H1 (cell line): ENCODE results near the gene ITGA3. TPM values are rescaled to one million over a fixed set of nuclear protein-coding genes. Genes with fewer than 3 reads are reported as not detected.

Experiments used
- CTCF ChIA-PET: fragments of 300-600 bp; sonication (Branson Sonifier 250); formaldehyde crosslinking; loops from one replicate; lab custom pipeline; 2021; ENCODE audit not compliant: partially characterized antibody; lab: Charles Lee
- POLR2A ChIA-PET: fragments of 300-600 bp; sonication (Branson Sonifier 250); formaldehyde crosslinking; loops from one replicate; lab custom pipeline; 2021; ENCODE audit warnings: inconsistent platforms; ENCODE audit not compliant: partially characterized antibody; lab: Charles Lee
- DNase-seq, 2 experiments: peaks; one replicate each; pipeline versions ENCODE4 v3.0.0 to v3.0.0-alpha.2; 2010 to 2022; ENCODE audit warnings: low spot score in 2 of 2, low read depth in 1 of 2, mixed read lengths in 1 of 2
- FAIRE-seq: peaks from 2 replicates; lab custom pipeline; 2011; peaks lifted over from hg19 to GRCh38; lab: Jason Lieb, UNC
- H2AFZ ChIP-seq: 2 replicates; pipeline ENCODE4 v1.8.1; 2012; ENCODE audit warnings: low read length, inconsistent platforms
- H2AK5ac ChIP-seq: 2 replicates; pipeline ENCODE4 v1.6.1; 2013; ENCODE audit warnings: low read depth, low read length
- H2BK120ac ChIP-seq: replicated peaks from 2 replicates; pipeline ENCODE3; 2013; ENCODE audit warnings: low read depth, low read length, inconsistent platforms
- H2BK12ac ChIP-seq: 2 replicates; pipeline ENCODE4 v1.6.1; 2013; ENCODE audit warnings: low read depth, low read length
- H2BK15ac ChIP-seq: 2 replicates; pipeline ENCODE4 v1.6.1; 2013; ENCODE audit warnings: low read length
- H2BK20ac ChIP-seq: 2 replicates; pipeline ENCODE4 v1.6.1; 2013; ENCODE audit warnings: low read length
- H2BK5ac ChIP-seq: 2 replicates; pipeline ENCODE4 v1.6.1; 2013; ENCODE audit warnings: low read depth, low read length
- H3K14ac ChIP-seq: 2 replicates; pipeline ENCODE4 v1.6.1; 2013; ENCODE audit warnings: inconsistent platforms; ENCODE audit not compliant: insufficient read length
- H3K18ac ChIP-seq: 2 replicates; pipeline ENCODE4 v1.6.1; 2013; ENCODE audit warnings: low read length; ENCODE audit errors: extremely low read depth
- H3K23ac ChIP-seq: 2 replicates; pipeline ENCODE4 v1.6.1; 2013; ENCODE audit warnings: inconsistent platforms; ENCODE audit not compliant: insufficient read length
- H3K23me2 ChIP-seq: 2 replicates; pipeline ENCODE4 v1.6.1; 2013; ENCODE audit warnings: low read depth, low read length
- H3K27ac ChIP-seq: 2 replicates; pipeline ENCODE4 v1.6.1; 2011; ENCODE audit warnings: low read depth, low read length, inconsistent platforms
- H3K27me3 ChIP-seq, 4 experiments: replicated peaks in 1 of 4; 1 replicate in 1 of 4; 2 replicates in 3 of 4; pipeline versions ENCODE4 v1.6.1 to v1.8.1; 2011 to 2013; ENCODE audit warnings: low read length in 3 of 4, mild to moderate bottlenecking in 3 of 4, inconsistent platforms in 2 of 4, mixed read lengths in 2 of 4, moderate library complexity in 1 of 4; ENCODE audit not compliant: control insufficient read depth in 3 of 4, insufficient read depth in 3 of 4; ENCODE audit errors: extremely low read depth in 1 of 4
- H3K36me3 ChIP-seq, 4 experiments: 2 replicates each; pipeline versions ENCODE4 v1.6.1 to v1.8.1; 2011 to 2013; ENCODE audit warnings: mild to moderate bottlenecking in 4 of 4, low read length in 3 of 4, moderate library complexity in 2 of 4, control low read depth in 1 of 4, inconsistent platforms in 1 of 4; ENCODE audit not compliant: insufficient read depth in 4 of 4, control insufficient read depth in 2 of 4
- H3K4ac ChIP-seq: replicated peaks from 2 replicates; pipeline ENCODE3; 2013; ENCODE audit warnings: low read length, low read depth, mixed read lengths, inconsistent platforms; ENCODE audit not compliant: insufficient read length
- H3K4me1 ChIP-seq, 4 experiments: replicated peaks in 1 of 4; 1 replicate in 1 of 4; 2 replicates in 3 of 4; pipeline versions ENCODE4 v1.6.1 to v1.8.1; 2011 to 2013; ENCODE audit warnings: low read length in 3 of 4, inconsistent platforms in 2 of 4, mixed read lengths in 1 of 4; ENCODE audit not compliant: insufficient read depth in 4 of 4, control insufficient read depth in 3 of 4
- H3K4me2 ChIP-seq, 2 experiments: 2 replicates each; pipeline versions ENCODE4 v1.6.1 to v1.8.1; 2011 to 2013; ENCODE audit warnings: low read depth in 2 of 2, low read length in 2 of 2, control low read depth in 1 of 2, inconsistent platforms in 1 of 2, mild to moderate bottlenecking in 1 of 2; ENCODE audit not compliant: insufficient read depth in 1 of 2
- H3K4me3 ChIP-seq, 4 experiments: fragments of 200-600, 300-600 bp in 1 of 4; sonication (generic), shearing (Covaris generic), sonication (Bioruptor Twin) in 1 of 4; 2 replicates each; pipeline versions ENCODE4 v1.5.1 to v1.8.1; 2011 to 2016; ENCODE audit warnings: low read length in 4 of 4, low read depth in 3 of 4, control low read depth in 2 of 4, inconsistent platforms in 2 of 4, mild to moderate bottlenecking in 2 of 4, mixed read lengths in 1 of 4, moderate library complexity in 1 of 4; ENCODE audit not compliant: insufficient read depth in 2 of 4; ENCODE audit errors: extremely low read depth in 1 of 4
- H3K56ac ChIP-seq: replicated peaks from 2 replicates; pipeline ENCODE3; 2013; ENCODE audit warnings: low read depth, mild to moderate bottlenecking, mixed read lengths, low read length, inconsistent platforms; ENCODE audit not compliant: insufficient read length
- H3K79me1 ChIP-seq: 2 replicates; pipeline ENCODE4 v1.6.1; 2013; ENCODE audit warnings: low read depth, low read length, control low read depth
- H3K79me2 ChIP-seq, 2 experiments: 2 replicates each; pipeline versions ENCODE4 v1.6.1 to v1.8.1; 2012 to 2013; ENCODE audit warnings: low read length in 2 of 2, mild to moderate bottlenecking in 2 of 2, inconsistent platforms in 1 of 2; ENCODE audit not compliant: insufficient read depth in 2 of 2, control insufficient read depth in 1 of 2
- H3K9ac ChIP-seq, 4 experiments: replicated peaks in 1 of 4; 1 replicate in 1 of 4; 2 replicates in 3 of 4; pipeline versions ENCODE4 v1.6.1 to v1.8.1; 2011 to 2013; ENCODE audit warnings: low read depth in 3 of 4, low read length in 3 of 4, control low read depth in 2 of 4, mild to moderate bottlenecking in 2 of 4, moderate library complexity in 2 of 4, inconsistent platforms in 1 of 4; ENCODE audit errors: extremely low read depth in 1 of 4
- H3K9me3 ChIP-seq, 2 experiments: 2 replicates each; pipeline versions ENCODE4 v1.6.1 to v1.8.1; 2012 to 2013; ENCODE audit warnings: mild to moderate bottlenecking in 2 of 2, moderate library complexity in 2 of 2, control low read depth in 1 of 2, inconsistent platforms in 1 of 2, low read depth in 1 of 2, low read length in 1 of 2, mixed read lengths in 1 of 2; ENCODE audit not compliant: insufficient read depth in 2 of 2
- H4K20me1 ChIP-seq, 2 experiments: replicated peaks in 1 of 2; 2 replicates each; pipeline versions ENCODE3 to v1.8.1; 2011 to 2013; ENCODE audit warnings: inconsistent platforms in 2 of 2, low read length in 2 of 2, mild to moderate bottlenecking in 1 of 2; ENCODE audit not compliant: insufficient read depth in 2 of 2, control insufficient read depth in 1 of 2
- H4K5ac ChIP-seq: 2 replicates; pipeline ENCODE4 v1.6.1; 2013; ENCODE audit warnings: low read length, low read depth, mixed read lengths, inconsistent platforms; ENCODE audit not compliant: insufficient read length
- H4K8ac ChIP-seq: 2 replicates; pipeline ENCODE4 v1.8.0; 2013; ENCODE audit warnings: mild to moderate bottlenecking, moderate library complexity, low read length, inconsistent platforms; ENCODE audit not compliant: insufficient read depth; ENCODE audit errors: extremely low read depth
- H4K91ac ChIP-seq: replicated peaks from 2 replicates; pipeline ENCODE3; 2013; ENCODE audit warnings: low read length, mixed read lengths, inconsistent platforms; ENCODE audit not compliant: insufficient read length
- ASH2L ChIP-seq: fragments of 200-600, 300-600 bp; sonication (generic); IDR thresholded peaks from one replicate; pipeline ENCODE4 v1.7.1; 2017; ENCODE audit warnings: low read length
- BACH1 ChIP-seq: IDR thresholded peaks from 2 replicates; pipeline ENCODE4 v1.6.1; 2012; ENCODE audit warnings: low read length, improper control_type of control experiment
- CHD2 ChIP-seq: IDR thresholded peaks from 2 replicates; pipeline ENCODE4 v1.6.1; 2012; ENCODE audit warnings: low read length, improper control_type of control experiment
- CTBP2 ChIP-seq: IDR thresholded peaks from 2 replicates; pipeline ENCODE4 v1.7.0; 2011; ENCODE audit warnings: borderline replicate concordance, mild to moderate bottlenecking, moderate library complexity, mixed read lengths, low read length; ENCODE audit not compliant: insufficient read depth, insufficient read length
- JUN ChIP-seq: IDR thresholded peaks from 2 replicates; pipeline ENCODE4 v1.6.1; 2011; ENCODE audit warnings: low read depth, mild to moderate bottlenecking, improper control_type of control experiment, low read length
- KDM5A ChIP-seq: fragments of 200-600 bp; IDR thresholded peaks from 2 replicates; pipeline ENCODE4 v1.7.1; 2012; ENCODE audit warnings: mild to moderate bottlenecking, low read length, inconsistent platforms, mixed read lengths
- RAD21 ChIP-seq, 2 experiments: IDR thresholded peaks in 1 of 2; conservative IDR thresholded peaks in 1 of 2; 2 replicates each; pipeline ENCODE4 v1.6.1; 2011; ENCODE audit warnings: low read depth in 2 of 2, low read length in 2 of 2, improper control_type of control experiment in 1 of 2, inconsistent platforms in 1 of 2, mild to moderate bottlenecking in 1 of 2, moderate library complexity in 1 of 2
- RFX5 ChIP-seq: IDR thresholded peaks from 2 replicates; pipeline ENCODE4 v1.6.1; 2011; ENCODE audit warnings: low read depth, low read length, improper control_type of control experiment, borderline replicate concordance
- RNF2 ChIP-seq: fragments of 200-900, 300-1000 bp; sonication (generic); IDR thresholded peaks from 2 replicates; pipeline ENCODE4 v1.7.1; 2016; ENCODE audit warnings: borderline replicate concordance, low read depth, mild to moderate bottlenecking, antibody characterized with exemption, low read length; ENCODE audit not compliant: poor library complexity, severe bottlenecking; ENCODE audit errors: missing control alignments
- SIX5 ChIP-seq: IDR thresholded peaks from 2 replicates; pipeline ENCODE4 v1.6.1; 2011; ENCODE audit warnings: mild to moderate bottlenecking, low read depth, low read length
- SP2 ChIP-seq: IDR thresholded peaks from 2 replicates; pipeline ENCODE4 v1.6.1; 2012; ENCODE audit warnings: mild to moderate bottlenecking, low read length, inconsistent platforms
- TAF7 ChIP-seq: optimal IDR thresholded peaks from 2 replicates; pipeline ENCODE3; 2011; ENCODE audit warnings: low read depth, mild to moderate bottlenecking, inconsistent platforms, low read length, moderate library complexity, borderline replicate concordance
- WGBS, 2 experiments: shearing (Covaris generic) in 1 of 2; methylation state at CpG; one replicate each; pipeline versions ENCODE4 v1.1.6 to v1.1.7; 2013 to 2015; ENCODE audit warnings: low lambda C conversion rate in 2 of 2, mixed read lengths in 2 of 2, inconsistent platforms in 1 of 2, low coverage in 1 of 2, missing lambda C conversion rate in 1 of 2; ENCODE audit not compliant: insufficient replicate concordance in 2 of 2, insufficient coverage in 1 of 2, insufficient read length in 1 of 2; ENCODE audit errors: extremely low coverage in 1 of 2, missing lambda C conversion rate in 1 of 2; 5-methylcytosine and 5-hydroxymethylcytosine counted together
- polyA plus RNA-seq, 7 experiments: library from polyadenylated mRNA; depleted of rRNA in 3 of 7; stranded (reverse) in 5 of 7; unstranded in 2 of 7; fragments of >200 nt in 5 of 7; fragments of 200-250 nt in 2 of 7; gene quantifications; 1 replicate in 5 of 7; 2 replicates in 1 of 7; 4 replicates in 1 of 7; pipeline versions ENCODE4 v1.2.1 to v1.2.3, GENCODE V29; 2011 to 2013; ENCODE audit warnings: missing spikeins in 2 of 7, mixed read lengths in 2 of 7
- total RNA-seq: library from RNA; stranded (reverse); fragmentation: NEBNext Ultra II Directional; extraction: Animal tissue kit (Norgen Biotek cat#: 25700); gene quantifications from 2 replicates; pipeline ENCODE4 v1.2.1, GENCODE V29; 2021
- TF ChIP-seq, protein P1 (sequence below): IDR thresholded peaks from 2 replicates; pipeline ENCODE4 v1.6.1; 2012; ENCODE audit warnings: inconsistent platforms

ITGA3 gene
- total and polyA plus RNA-seq, 2 of the 8 experiments (the other 6 are each of a cell fraction or from before 2014, with no cell fraction given): 24.0 to 24.2 TPM

DNA sequence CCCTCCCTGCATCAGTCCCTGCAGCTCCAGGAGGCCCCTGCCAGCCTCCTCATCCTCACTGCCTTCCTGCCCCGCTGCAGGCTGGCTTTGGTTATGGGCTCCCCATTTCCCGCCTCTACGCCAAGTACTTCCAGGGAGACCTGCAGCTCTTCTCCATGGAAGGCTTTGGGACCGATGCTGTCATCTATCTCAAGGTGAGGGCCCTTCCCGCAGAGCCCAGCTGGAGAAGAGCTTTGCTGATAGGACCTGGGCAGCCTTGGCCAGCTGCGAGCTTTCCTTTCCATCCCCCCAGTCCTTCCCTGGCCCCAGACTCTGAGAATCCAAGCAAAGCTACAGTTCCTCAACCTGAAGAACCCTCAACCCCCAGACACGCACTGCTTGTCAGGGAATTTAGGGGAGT, 53.3 kb downstream of the ITGA3 start:
- POLR2A ChIA-PET: interaction anchor here (0.6 to 0.8 kb wide), 2 partner anchors 22 to 293 kb away, joined by 3 read pairs; no protein-coding TSS in a partner anchor
- H2AK5ac ChIP-seq: no peak overlapping the region
- FAIRE-seq: no peak
- TF ChIP-seq SP2 (no peak), RFX5 (no peak), ASH2L (no peak), RNF2 (no peak), CHD2 (no peak), TAF7 (no peak), SIX5 (no peak), KDM5A (no peak), CTBP2 (no peak), BACH1 (no peak), RAD21 (IDR thresholded peaks at IDR 0.05 in 1 of 2, conservative IDR thresholded peaks at IDR 0.05 in 1 of 2; ENCODE audit: low read depth in 2 of 2, low read length in 2 of 2) (no peak), JUN (no peak)
- TF ChIP-seq, protein P1, sequence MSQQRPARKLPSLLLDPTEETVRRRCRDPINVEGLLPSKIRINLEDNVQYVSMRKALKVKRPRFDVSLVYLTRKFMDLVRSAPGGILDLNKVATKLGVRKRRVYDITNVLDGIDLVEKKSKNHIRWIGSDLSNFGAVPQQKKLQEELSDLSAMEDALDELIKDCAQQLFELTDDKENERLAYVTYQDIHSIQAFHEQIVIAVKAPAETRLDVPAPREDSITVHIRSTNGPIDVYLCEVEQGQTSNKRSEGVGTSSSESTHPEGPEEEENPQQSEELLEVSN: no peak

More for the DNA sequence above, 53.3 kb downstream of the ITGA3 start:
- no peaks in the 10 kb centered on the region; a peak in 2 of 8 replicates for H3K36me3 ChIP-seq
- H3K27ac ChIP-seq: no peak overlapping the region
- H3K23me2 ChIP-seq: no peaks in the 10 kb centered on the region
- H4K5ac ChIP-seq: no peak overlapping the region
- no peak overlapping the region for H4K91ac ChIP-seq
- H3K4me2 ChIP-seq: no peak overlapping the region
- no peak overlapping the region for H2BK15ac ChIP-seq
- no peak overlapping the region for H3K56ac ChIP-seq
- H2BK20ac ChIP-seq: no peak overlapping the region
- H3K9me3 ChIP-seq: no peaks in the 10 kb centered on the region
- WGBS, 2 experiments: 85% methylated on average over 7 of the region's 7 CpGs; no CpG with 5 or more reads in 1 of the 2 experiments
- H2BK5ac ChIP-seq: no peak overlapping the region; the same call in 1 of the 2 replicates
- no peak overlapping the region for H3K4ac ChIP-seq
- H4K20me1 ChIP-seq: peaks cover 2% of the 10 kb centered on the region in 2 experiments
- H3K23ac ChIP-seq: no peak overlapping the region
- no peaks in the 10 kb centered on the region; a peak in 1 of 7 replicates for H3K27me3 ChIP-seq
- H4K8ac ChIP-seq: no peak overlapping the region
- H2BK12ac ChIP-seq: no peak overlapping the region
- CTCF ChIA-PET: interaction anchor here (0.6 to 23.0 kb wide), 12 partner anchors 10 to 65 kb away, joined by 3 to 412 read pairs (median 3); partner anchors contain the start of genes ITGA3, PDK2 and SGCA
- DNase-seq: no peak
- no peaks in the 10 kb centered on the region for H3K79me2 ChIP-seq
- H3K4me3 ChIP-seq: no peak overlapping the region
- no peak overlapping the region for H2AFZ ChIP-seq
- no peak overlapping the region for H3K14ac ChIP-seq
- H2BK120ac ChIP-seq: no peak overlapping the region
- H3K4me1 ChIP-seq: peaks cover 0 to 4% (median 2%) of the 10 kb centered on the region in 4 experiments; a peak in 1 of 7 replicates
- no peak overlapping the region for H3K18ac ChIP-seq
- no peaks in the 10 kb centered on the region for H3K79me1 ChIP-seq
- no peak overlapping the region for H3K9ac ChIP-seq
